Ascending aorta (tissue), 2 donors: ENCODE data around the gene COPS9. TPM values are rescaled to one million over a fixed set of nuclear protein-coding genes. Genes with fewer than 3 reads are reported as not detected.

Experiments used
- DNase-seq, 2 donors: peaks; one replicate each; pipeline ENCODE4 v3.0.0-alpha.2; 2019; ENCODE audit warnings: low spot score in 2 of 2
- H3K27ac ChIP-seq, 2 donors: fragments of 200-600 bp; sonication (generic); one replicate each; pipeline ENCODE4 v1.5.1; 2016 to 2017; ENCODE audit warnings: mild to moderate bottlenecking in 1 of 2
- H3K27me3 ChIP-seq: fragments of 200-600 bp; sonication (generic); one replicate; pipeline ENCODE4 v1.5.1; 2017
- H3K36me3 ChIP-seq, 2 donors: fragments of 200-600 bp; sonication (generic); one replicate each; pipeline ENCODE4 v1.5.1; 2016
- H3K4me1 ChIP-seq, 2 donors: fragments of 200-600 bp; sonication (generic); one replicate each; pipeline ENCODE4 v1.5.1; 2016 to 2017; ENCODE audit warnings: mild to moderate bottlenecking in 1 of 2
- H3K4me3 ChIP-seq, 2 donors: fragments of 200-600 bp; sonication (generic); one replicate each; pipeline ENCODE4 v1.5.1; 2016 to 2017; ENCODE audit warnings: mild to moderate bottlenecking in 1 of 2
- H3K9me3 ChIP-seq, 2 donors: fragments of 200-600 bp; sonication (generic); one replicate each; pipeline ENCODE4 v1.5.1; 2016
- CTCF ChIP-seq, 3 experiments: fragments of 200-600 bp in 2 of 3; fragments of 450-650 bp in 1 of 3; sonication (generic) in 2 of 3; IDR thresholded peaks; one replicate each; pipeline ENCODE4 v1.5.1; 2016 to 2019; ENCODE audit warnings: antibody characterized with exemption in 3 of 3, mild to moderate bottlenecking in 1 of 3, moderate library complexity in 1 of 3
- intact Hi-C: fragments of 100-400 bp; cut with DNase I; formaldehyde crosslinking; loops from one replicate; pipeline ENCODE4 v1.15.1; 2023
- total RNA-seq: library from RNA; depleted of rRNA; stranded (reverse); fragments of >200 nt; gene quantifications from one replicate; pipeline ENCODE4 v1.1.0, GENCODE V29; 2016

COPS9 gene
- total RNA-seq, 1 donor from 2014 or later, result 4.7 TPM

- Histone ChIP-seq H3K36me3 (no peaks in the 10 kb centered on the region), H3K4me1 (no peaks in the 10 kb centered on the region), H3K9me3 (no peaks in the 10 kb centered on the region), H3K4me3 (no peak overlapping the region), H3K27me3 (no peaks in the 10 kb centered on the region), H3K27ac (no peak overlapping the region)
- no peak for DNase-seq
- intact Hi-C loops, result no loop called here
- TF ChIP-seq CTCF (IDR thresholded peaks at IDR 0.05), result no peak
Measured at GRCh38 chr2:240165034-240165433, 28.9 kb upstream of the COPS9 start.

- H3K4me1 ChIP-seq, result no peaks in the 10 kb centered on the region
- DNase-seq, result no peak
- H3K27me3 ChIP-seq, result no peaks in the 10 kb centered on the region
- no peaks in the 10 kb centered on the region for H3K9me3 ChIP-seq
- intact Hi-C loops, result no loop called here
- H3K4me3 ChIP-seq, result no peak overlapping the region
- no peaks in the 10 kb centered on the region for H3K36me3 ChIP-seq
- no peak overlapping the region for H3K27ac ChIP-seq
- no peak for TF ChIP-seq CTCF (IDR thresholded peaks at IDR 0.05)
Measured at GRCh38 chr2:240164586-240164985, 28.5 kb upstream of the COPS9 start.

GRCh38 chr2:240163844-240164574 is 27.9 kb upstream of the COPS9 start:
- no peaks in the 10 kb centered on the region for H3K9me3 ChIP-seq
- H3K27me3 ChIP-seq, result no peaks in the 10 kb centered on the region
- H3K36me3 ChIP-seq, result no peaks in the 10 kb centered on the region
- no peaks in the 10 kb centered on the region for H3K4me1 ChIP-seq
- DNase-seq, result no peak
- no peak overlapping the region for H3K27ac ChIP-seq
- intact Hi-C loops, result no loop called here
- H3K4me3 ChIP-seq, result no peak overlapping the region
- TF ChIP-seq CTCF (IDR thresholded peaks at IDR 0.05), result no peak

GRCh38 chr2:240162939-240163714 is 27.0 kb upstream of the COPS9 start:
- Histone ChIP-seq H3K27me3 (no peaks in the 10 kb centered on the region), H3K9me3 (no peaks in the 10 kb centered on the region), H3K36me3 (no peaks in the 10 kb centered on the region), H3K27ac (no peak overlapping the region), H3K4me1 (no peaks in the 10 kb centered on the region), H3K4me3 (no peak overlapping the region)
- DNase-seq, result no peak
- intact Hi-C loops, result no loop called here
- no peak for TF ChIP-seq CTCF (IDR thresholded peaks at IDR 0.05)

- Histone ChIP-seq H3K27me3 (no peaks in the 10 kb centered on the region), H3K9me3 (no peaks in the 10 kb centered on the region), H3K36me3 (no peaks in the 10 kb centered on the region), H3K27ac (no peak overlapping the region), H3K4me3 (no peak overlapping the region), H3K4me1 (no peaks in the 10 kb centered on the region)
- DNase-seq, result no peak
- intact Hi-C loops, result no loop called here
- TF ChIP-seq CTCF (IDR thresholded peaks at IDR 0.05), result no peak
Measured at GRCh38 chr2:240162531-240162930, 26.4 kb upstream of the COPS9 start.
